GM18867 (cell line): ENCODE data around the gene CST8.

ENCODE experiments used
- ATAC-seq: cut with Tn5 transposase; IDR thresholded peaks from one replicate; pipeline ENCODE4 v1.9.1; 2021; ENCODE audit warnings: mild to moderate bottlenecking, moderate library complexity; ENCODE audit not compliant: unreplicated experiment

Gene CST8

DNA sequence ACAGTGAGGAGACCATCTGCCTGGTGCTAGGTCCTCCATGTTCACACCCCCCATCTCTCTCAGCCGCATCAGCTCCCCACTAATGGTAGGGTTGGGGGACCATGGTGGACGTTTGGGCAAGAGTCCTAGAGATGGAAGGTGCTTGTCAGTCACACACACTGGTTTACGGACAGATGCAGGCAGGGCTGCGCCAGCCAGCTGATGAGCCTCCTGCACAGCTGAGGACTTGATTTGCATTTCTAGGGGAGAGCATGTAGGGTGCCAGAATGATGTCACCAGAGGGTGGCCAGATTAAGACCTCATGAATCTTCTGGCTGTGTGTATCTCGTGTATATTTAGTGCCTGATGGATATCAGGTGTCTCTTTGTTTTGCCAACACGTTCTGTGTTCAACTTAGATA is 28.6 kb downstream of the CST8 start:
- peak; percentile 89 for ATAC-seq

DNA sequence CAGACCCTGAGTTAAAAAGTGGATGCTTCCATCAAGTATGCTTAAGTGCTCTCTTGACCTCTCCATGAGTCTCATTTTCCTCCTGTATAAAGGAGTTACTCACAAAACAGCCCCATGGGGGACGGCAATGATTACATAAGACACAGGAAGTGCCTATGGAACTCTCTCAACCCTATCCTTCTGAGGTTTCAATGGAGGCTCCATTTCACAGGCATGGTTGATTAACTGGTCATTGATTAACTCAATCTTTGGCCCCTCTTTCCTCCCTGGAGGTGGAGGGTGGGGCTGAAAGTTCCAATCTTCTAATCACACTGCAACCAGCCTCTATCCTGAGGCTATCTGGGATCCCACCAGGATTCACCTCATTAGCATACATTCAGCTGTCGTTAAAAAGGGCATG is 29.3 kb downstream of the CST8 start:
- peak; percentile 26 for ATAC-seq

DNA sequence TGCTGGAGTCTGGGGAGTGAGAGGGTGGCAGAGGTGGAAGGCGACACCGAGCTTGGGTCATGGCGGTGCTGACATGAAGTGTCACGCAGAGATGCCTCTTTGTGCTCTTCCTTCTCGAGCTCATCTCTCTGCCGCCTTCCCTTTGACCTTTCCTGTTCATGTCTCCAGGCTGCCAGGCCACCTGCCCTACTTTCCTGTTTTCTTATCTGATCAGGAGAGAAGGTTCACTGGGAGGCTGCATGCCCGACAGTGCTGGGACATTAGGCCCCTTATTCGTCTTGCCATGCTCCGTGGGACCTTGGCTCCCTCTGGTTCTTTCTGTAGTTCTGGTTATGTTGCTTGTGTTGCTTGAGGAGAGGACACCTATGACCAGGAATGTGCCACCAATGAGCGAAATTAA is 33.2 kb downstream of the CST8 start:
- ATAC-seq = no peak

DNA sequence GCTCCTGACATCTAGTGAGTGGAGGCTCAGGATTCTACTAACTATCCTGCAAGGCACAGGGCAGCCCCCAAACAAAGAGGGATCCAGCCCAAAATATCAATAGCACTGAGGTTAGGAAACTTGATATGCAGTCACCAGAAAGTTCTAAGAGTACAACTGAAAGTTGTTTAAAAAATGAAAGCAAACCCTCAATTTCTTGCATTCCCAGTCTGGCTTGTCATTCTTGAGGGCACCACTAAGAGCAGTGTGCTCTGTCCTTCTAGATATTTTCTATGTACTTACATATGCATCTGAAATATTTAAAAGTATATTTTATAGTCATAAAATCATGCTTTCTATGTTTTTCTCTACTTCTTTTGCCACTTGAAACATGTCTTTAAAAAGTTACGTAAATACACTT is 35.9 kb downstream of the CST8 start:
- ATAC-seq = no peak

DNA sequence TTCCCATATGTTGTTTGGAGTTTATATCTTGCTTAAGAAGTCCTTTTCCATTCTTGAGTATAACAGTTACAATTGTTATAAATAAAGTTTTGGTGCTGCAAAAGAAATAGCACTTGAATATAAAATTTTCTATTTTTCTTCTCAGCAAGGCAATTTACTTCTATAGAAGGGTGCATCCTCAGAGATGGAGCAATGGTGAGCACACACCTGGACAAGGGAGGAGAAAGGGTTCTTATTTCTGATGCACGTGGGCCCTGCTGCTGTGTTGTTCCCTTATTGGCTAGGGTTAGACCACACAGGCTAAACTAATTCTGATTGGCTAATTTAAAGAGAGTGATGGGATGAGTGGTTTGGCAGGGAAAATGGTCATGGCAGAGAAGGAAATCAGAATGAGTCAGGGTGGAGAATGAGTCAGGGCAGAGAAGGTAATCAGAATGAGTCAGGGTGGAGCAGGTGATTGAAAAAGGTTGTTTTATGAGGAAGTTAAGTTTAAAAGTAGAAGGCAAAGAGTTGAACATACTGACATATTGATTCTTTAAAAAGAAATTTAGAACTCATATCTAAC is 38.0 kb downstream of the CST8 start:
- ATAC-seq = no peak

DNA sequence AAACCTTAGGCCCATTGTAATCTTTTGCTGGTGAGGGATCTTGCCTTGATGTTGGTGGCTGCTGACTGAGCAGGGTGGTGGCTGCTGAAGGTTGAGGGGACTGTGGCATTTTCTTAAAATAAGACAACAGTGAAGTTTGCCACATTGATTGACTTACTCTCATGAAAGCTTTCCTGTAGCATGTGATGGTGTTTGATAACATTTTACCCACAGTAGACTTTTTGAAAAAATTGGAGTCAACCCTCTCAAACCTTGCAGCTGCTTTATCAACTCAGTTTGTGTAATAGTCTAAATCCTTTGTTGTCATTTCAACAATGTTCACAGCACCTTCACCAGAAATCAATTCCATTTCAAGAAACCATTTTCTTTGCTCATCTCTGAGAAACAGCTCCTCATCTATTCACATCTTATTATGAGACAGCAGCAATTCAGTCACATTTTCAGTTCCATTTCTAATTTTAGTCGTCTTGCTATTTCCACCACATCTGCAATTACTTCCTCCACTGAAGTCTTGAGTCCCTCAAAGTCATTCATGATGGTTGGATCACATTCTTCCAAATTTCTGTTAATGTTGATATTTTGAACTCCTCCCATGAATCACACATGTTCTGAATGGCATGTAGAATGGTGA is 40.1 kb downstream of the CST8 start:
- peak; percentile 50 for ATAC-seq

DNA sequence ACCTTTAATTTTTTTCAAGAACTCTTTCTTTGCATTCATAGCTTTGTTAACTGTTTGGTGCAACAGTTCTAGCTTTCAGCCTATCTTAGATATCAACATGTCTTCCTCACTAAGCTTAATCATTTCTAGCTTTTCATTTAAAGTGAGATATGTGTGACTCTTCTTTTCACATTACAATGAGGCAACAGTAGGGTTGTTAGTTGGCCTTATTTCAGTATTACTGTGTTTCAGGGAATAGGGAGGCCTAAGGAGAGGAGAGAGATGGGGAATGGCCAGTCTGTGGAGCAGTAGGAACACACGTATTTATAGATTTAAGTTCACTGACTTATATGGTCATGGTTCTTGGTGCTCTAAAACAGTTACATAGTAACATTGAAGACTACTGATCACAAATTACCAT is 41.6 kb downstream of the CST8 start:
- ATAC-seq = no peak

DNA sequence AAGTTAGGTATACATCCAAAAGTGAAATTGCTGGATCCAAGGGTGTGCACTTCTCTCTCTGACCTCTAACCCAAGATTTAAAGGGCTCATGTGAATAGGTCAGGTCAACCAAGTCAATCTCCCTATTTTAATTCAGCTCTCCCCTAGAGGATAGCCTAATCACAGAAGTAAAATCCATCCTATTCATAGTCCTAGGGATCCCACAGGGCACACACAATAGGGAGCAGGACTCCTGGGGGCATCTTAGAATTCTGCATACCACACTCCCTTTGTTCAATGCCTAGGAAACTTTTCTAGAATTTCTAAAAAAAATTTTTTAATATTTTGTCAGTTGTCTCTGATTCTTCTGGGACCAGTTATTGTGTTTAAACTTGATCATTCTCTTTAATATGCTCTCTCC is 42.2 kb downstream of the CST8 start:
- ATAC-seq = no peak

DNA sequence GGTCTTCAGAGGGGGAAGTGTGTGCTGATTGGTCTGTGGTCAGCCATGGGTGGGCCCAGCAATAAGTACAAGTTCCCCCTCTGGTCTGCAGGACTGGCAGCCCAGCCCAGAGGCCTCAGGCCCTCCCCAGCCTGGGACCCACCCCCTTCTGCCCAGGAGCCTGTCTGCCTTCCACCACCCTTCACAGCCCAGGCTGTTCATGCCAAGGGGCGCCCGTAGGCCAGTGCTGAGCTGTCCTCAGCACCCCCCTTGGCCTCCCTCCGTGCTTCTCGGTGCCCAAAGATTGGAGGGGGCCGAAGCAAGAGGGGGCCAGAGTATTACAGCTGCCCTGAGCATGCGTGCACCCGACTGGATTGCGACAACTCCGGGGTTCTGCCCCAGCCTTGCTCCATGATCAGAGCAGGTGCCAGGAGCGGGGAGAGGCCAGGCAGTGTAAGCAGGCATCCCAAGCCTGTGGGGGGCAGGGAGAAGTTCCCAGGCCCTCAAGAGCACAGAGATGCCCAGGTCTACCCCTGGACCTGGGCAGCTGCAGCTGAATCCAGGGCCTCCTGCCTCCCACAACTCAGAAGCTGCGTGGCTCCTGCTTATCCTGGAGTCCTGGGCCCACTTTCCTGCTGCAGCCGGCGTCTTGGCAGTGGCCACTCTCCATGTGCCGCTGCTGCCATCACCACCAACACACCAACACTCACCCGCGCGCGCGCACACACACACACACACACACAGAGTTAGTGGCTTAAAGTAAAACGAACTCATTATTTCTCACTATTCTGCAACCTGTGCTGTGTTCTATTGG is 44.1 kb downstream of the CST8 start:
- ATAC-seq = no peak

DNA sequence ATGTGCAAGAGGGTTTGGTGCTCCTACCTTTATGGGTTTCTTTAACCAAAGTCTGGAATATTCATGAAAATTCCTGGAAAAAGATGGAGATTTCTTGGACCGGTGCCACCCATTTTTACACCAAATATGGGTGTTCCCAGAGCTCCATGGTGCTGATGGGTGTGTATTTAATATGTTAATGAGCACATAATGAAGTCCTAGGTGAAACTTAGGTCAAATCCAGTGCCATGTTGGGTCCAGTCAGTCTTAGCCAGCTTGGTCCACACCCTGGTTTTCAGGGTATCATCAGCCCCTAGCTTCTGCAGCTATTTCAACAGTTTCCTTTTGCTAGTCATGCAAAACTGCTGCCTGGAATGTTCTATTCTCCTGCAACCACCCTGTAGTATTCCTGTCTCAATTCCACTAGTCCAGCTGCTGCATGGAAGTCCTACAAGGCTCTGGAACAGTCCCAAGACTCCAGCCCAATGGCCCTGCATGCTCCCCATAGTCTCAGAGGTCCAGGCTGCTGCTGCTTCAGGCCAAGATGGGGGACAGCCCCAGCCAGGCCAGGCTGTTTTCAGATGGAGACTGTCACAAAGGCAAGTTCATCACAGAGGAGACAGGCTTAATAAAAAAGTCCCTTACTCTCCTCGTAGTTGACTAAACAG is 45.5 kb downstream of the CST8 start:
- no peak for ATAC-seq

DNA sequence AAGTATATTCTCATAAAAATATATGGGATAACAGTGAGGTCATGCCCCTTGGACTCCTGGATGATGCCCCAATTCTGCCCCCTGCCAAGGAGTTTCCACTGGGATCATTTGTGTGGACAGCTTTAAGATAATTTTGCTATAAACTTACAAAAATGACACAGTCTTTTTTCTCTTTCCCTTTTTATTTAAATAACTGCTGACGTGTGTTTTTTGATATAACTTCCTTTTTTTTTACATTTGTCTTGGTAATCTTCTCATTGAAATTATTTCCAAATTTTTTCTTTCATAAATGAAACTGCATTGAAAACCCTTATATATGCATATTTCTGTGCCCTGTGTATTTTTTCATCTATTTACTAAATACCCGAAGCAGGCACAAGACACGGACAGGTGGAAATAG is 46.1 kb downstream of the CST8 start:
- no peak for ATAC-seq

DNA sequence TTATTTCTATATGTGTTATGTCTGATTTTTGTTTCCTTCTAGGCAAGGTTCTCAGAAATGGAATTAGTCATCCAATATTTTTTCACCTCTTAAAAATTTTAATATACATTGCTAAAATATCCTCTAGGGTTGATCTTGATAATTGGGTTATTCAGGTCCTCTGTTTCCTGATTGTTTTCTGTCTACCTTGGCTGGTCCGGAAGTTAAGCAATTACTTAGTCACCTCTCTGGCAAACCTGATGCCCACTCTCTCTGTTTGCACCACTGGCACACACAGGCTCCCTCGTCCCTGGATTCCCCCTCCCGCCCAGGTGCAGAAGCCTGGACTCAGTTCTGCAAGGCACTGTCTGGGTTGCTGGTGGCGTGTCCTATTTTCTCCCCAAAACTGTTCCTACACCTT is 49.7 kb downstream of the CST8 start:
- ATAC-seq = no peak

DNA sequence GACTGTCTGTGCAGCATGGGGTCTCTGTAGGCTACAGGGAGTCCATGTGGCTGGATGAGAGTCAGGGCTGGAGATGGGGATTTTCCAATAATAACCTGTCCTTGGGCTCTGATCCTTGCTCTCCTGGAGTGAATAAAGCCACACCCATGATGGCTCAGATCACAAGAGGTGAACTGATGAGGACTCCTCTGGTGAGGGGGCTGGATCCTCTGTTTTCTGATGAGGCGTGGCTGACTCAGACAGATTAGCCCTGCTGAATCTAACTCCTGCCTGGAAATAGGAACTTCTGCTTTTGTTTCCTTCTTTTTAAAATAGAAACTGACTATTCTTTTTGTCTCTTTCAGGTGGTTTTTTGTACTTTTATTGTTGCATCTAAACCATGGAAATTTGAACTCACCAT is 50.4 kb downstream of the CST8 start:
- no peak for ATAC-seq

DNA sequence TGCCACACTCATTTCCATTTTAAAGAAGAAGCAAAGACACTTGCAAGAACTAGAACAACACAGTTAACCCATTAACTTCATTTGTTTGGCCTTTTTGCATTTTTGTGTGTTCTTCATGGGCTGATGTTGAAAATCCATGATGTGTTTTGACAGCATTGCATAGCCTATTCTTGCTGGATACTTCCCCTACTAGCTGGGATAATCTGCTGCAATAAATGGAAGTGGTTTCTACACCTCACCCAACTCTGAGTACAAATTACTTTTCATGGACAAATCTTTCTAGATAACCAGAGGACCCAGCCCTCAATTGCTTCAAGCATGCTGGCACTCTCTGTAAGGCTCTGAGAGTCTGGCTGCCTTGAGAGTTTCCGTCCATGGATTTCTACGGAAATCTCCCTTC is 50.9 kb downstream of the CST8 start:
- no peak for ATAC-seq

DNA sequence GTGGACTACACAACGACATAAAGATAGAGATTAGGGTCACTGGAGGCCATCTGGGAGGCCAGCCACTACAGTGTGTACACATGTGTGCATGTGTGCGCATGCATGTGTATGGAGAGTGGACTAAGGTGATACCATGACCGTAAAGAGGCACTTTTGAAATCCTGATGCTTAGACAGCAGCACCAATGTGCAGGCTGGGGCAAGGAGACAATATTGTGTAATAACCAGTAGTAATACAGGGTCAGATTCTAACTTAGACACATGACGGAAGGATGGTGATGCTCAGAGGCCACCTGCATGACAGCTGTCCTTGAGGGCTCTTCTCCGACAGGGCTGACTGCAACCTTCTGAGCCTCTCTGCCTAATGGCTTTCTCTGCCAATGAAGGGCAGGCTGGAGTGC is 51.9 kb downstream of the CST8 start:
- no peak for ATAC-seq

DNA sequence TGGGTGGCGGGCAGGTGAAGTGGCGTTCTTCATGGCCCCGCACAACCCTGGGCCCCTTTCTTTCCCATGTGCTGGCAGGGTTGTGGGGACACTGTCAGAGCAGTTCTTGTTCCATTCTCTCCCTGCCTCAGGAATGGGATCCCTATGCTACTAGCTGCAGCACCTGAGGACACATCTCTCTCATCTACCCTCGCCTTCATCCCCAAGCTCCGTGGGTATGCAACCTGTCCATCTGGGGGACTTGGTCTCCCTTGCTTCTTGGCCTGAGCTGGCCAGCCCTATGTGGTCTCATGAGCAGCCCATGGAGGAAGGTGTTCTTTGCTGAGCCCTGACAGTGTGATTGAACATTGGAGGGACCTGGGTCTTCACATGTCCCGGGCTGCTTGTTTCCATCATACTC is 53.2 kb downstream of the CST8 start:
- ATAC-seq = no peak
